Panc1 (cell line): ENCODE results near the gene ARL5A. TPM values are rescaled to one million over a fixed set of nuclear protein-coding genes. Genes with fewer than 3 reads are reported as not detected.

Experiments
- ATAC-seq: fragments of 200-7000 bp; cut with Tn5 transposase; 2 replicates; pipeline ENCODE4 v1.9.1; 2020; ENCODE audit warnings: mild to moderate bottlenecking, moderate library complexity
- BruUV-seq: library from RNA; stranded (reverse); fragments of 400-500 nt; replicated peaks from 2 replicates; lab custom pipeline; 2021; lab: Mats Ljungman, UMichigan
- CTCF ChIA-PET: fragments of 300-600 bp; sonication (Branson Sonifier 250); formaldehyde crosslinking; loops from one replicate; lab custom pipeline; 2022; ENCODE audit warnings: antibody characterized with exemption; lab: Charles Lee
- POLR2A ChIA-PET: fragments of 300-600 bp; sonication (Branson Sonifier 250); formaldehyde crosslinking; loops from one replicate; lab custom pipeline; 2022; ENCODE audit warnings: antibody characterized with exemption; lab: Charles Lee
- DNase-seq: peaks from one replicate; pipeline ENCODE4 v3.0.0-alpha.2; 2010; ENCODE audit warnings: low read depth, low spot score
- H3K27ac ChIP-seq: 2 replicates; pipeline ENCODE4 v1.5.1; 2011; ENCODE audit warnings: mild to moderate bottlenecking, low read length, inconsistent platforms
- H3K27me3 ChIP-seq: fragments of 200-500 bp; sonication (Bioruptor generic); 2 replicates; pipeline ENCODE4 v1.6.0; 2014; ENCODE audit warnings: low read length, inconsistent platforms; ENCODE audit not compliant: control insufficient read depth, insufficient read depth
- H3K36me3 ChIP-seq: fragments of 200-500 bp; sonication (Bioruptor generic); 2 replicates; pipeline ENCODE4 v1.5.1; 2014; ENCODE audit warnings: inconsistent platforms, mild to moderate bottlenecking, low read length, moderate library complexity; ENCODE audit not compliant: control insufficient read depth, insufficient read depth
- H3K4me1 ChIP-seq: 2 replicates; pipeline ENCODE4 v1.5.1; 2011; ENCODE audit warnings: inconsistent platforms, mild to moderate bottlenecking, low read length, moderate library complexity; ENCODE audit not compliant: control insufficient read depth, insufficient read depth
- H3K4me3 ChIP-seq, 2 experiments: 2 replicates each; pipeline ENCODE4 v1.5.1; 2011 to 2012; ENCODE audit warnings: low read depth in 2 of 2, low read length in 2 of 2, mild to moderate bottlenecking in 2 of 2, inconsistent platforms in 1 of 2, moderate library complexity in 1 of 2
- H3K9me3 ChIP-seq: fragments of 200-500 bp; sonication (Bioruptor generic); 2 replicates; pipeline ENCODE4 v1.5.1; 2014; ENCODE audit warnings: low read depth, mild to moderate bottlenecking, inconsistent platforms, low read length, moderate library complexity; ENCODE audit not compliant: control insufficient read depth, insufficient read depth
- CTCF ChIP-seq: fragments of 450-650 bp; IDR thresholded peaks from 2 replicates; pipeline ENCODE4 v1.5.1; 2017; ENCODE audit warnings: mild to moderate bottlenecking
- POLR2AphosphoS5 ChIP-seq: IDR thresholded peaks from 2 replicates; pipeline ENCODE4 v1.6.1; 2012; ENCODE audit warnings: mild to moderate bottlenecking, low read depth, low read length, moderate library complexity
- REST ChIP-seq, 2 experiments: IDR thresholded peaks; 2 replicates each; pipeline ENCODE4 v1.6.1; 2011 to 2012; ENCODE audit warnings: low read depth in 2 of 2, control low read depth in 1 of 2, low read length in 1 of 2, mild to moderate bottlenecking in 1 of 2, moderate library complexity in 1 of 2; ENCODE audit not compliant: insufficient read depth in 1 of 2
- SIN3A ChIP-seq: IDR thresholded peaks from 2 replicates; pipeline ENCODE4 v1.6.1; 2012; ENCODE audit warnings: low read depth, mild to moderate bottlenecking, low read length, moderate library complexity, borderline replicate concordance; ENCODE audit not compliant: insufficient read depth
- TCF7L2 ChIP-seq: IDR thresholded peaks from 2 replicates; pipeline ENCODE4 v1.6.1; 2011; ENCODE audit warnings: mild to moderate bottlenecking, low read depth, low read length, inconsistent platforms
- in situ Hi-C: cut with HindIII; loops from 2 replicates; pipeline ENCODE4 v1.10.0; 2016; ENCODE audit warnings: low sequenced_read_pairs, low pct_unique_long_range_greater_than_20kb
- intact Hi-C: fragments of 100-400 bp; cut with micrococcal nuclease; formaldehyde crosslinking; loops from one replicate; pipeline ENCODE4 v1.10.0; 2022; ENCODE audit not compliant: unreplicated experiment
- total RNA-seq: library from RNA; stranded (reverse); gene quantifications from one replicate; pipeline ENCODE4 v1.2.1, GENCODE V29; 2021; ENCODE audit not compliant: unreplicated experiment

Gene ARL5A
- total RNA-seq, 1 experiment from 2014 or later, result 47.5 TPM

GRCh38 chr2:151855111-151855510, 26.9 kb upstream of the ARL5A start:
- CTCF ChIA-PET, result no interaction called here
- in situ Hi-C loops (no loop called here), intact Hi-C loops (no loop called here)
- no peak for TF ChIP-seq POLR2AphosphoS5
- no peak for TF ChIP-seq SIN3A
- TF ChIP-seq CTCF, result no peak
- TF ChIP-seq TCF7L2, result no peak
- no peak for TF ChIP-seq REST (IDR thresholded peaks at IDR 0.05; ENCODE audit: insufficient read depth in 1 of 2, low read depth in 2 of 2, low read length in 1 of 2)
- Histone ChIP-seq H3K27me3 (peaks cover 6% of the 10 kb centered on the region; the same call in 1 of the 2 replicates), H3K9me3 (no peaks in the 10 kb centered on the region), H3K4me1 (no peaks in the 10 kb centered on the region), H3K36me3 (no peaks in the 10 kb centered on the region), H3K27ac (no peak overlapping the region), H3K4me3 (no peak overlapping the region)
- no TSS peak for BruUV-seq
- ATAC-seq (no peak), DNase-seq (no peak)
- POLR2A ChIA-PET, result no interaction called here

- TF ChIP-seq TCF7L2 (no peak), CTCF (no peak), POLR2AphosphoS5 (no peak)
- Histone ChIP-seq H3K4me3 (no peak overlapping the region), H3K27me3 (peaks cover 9% of the 10 kb centered on the region; the same call in 1 of the 2 replicates), H3K36me3 (no peaks in the 10 kb centered on the region), H3K9me3 (no peaks in the 10 kb centered on the region), H3K4me1 (no peaks in the 10 kb centered on the region), H3K27ac (no peak overlapping the region)
- BruUV-seq, result no TSS peak
- no peak for DNase-seq
- in situ Hi-C loops, result no loop called here
- CTCF ChIA-PET, result no interaction called here
- POLR2A ChIA-PET, result no interaction called here
- intact Hi-C loops, result no loop called here
- ATAC-seq, result no peak
These were observed 25.0 kb upstream of the ARL5A start for GRCh38 chr2:151853070-151853758.
